Occipital lobe (tissue), 2 donors: ENCODE results near the gene AGBL5. TPM values are rescaled to one million over a fixed set of nuclear protein-coding genes. Genes with fewer than 3 reads are reported as not detected.

ENCODE experiments used
- DNase-seq: peaks from one replicate; lab custom pipeline; 2025; lab: John Stamatoyannopoulos, UW
- total RNA-seq: library from RNA; depleted of rRNA; stranded (reverse); fragments of >200 nt; gene quantifications from one replicate; pipeline ENCODE4 v1.2.3, GENCODE V29; 2014

AGBL5 gene
- 17.5 TPM for total RNA-seq

GRCh38 chr2:27050996-27051901 is at the start of gene AGBL5:
Gene AGBL5, plus strand, starts transcription at chr2:27051668. Its CDS starts 1,291 bp downstream, at chr2:27052959.
- DNase-seq = peak; percentile 89

GRCh38 chr2:27001950-27002349 is 49.5 kb upstream of the AGBL5 start:
- DNase-seq = no peak

- DNase-seq = no peak
Measured at GRCh38 chr2:27003007-27003406, 48.5 kb upstream of the AGBL5 start.

GRCh38 chr2:27003857-27004256 is 47.6 kb upstream of the AGBL5 start:
- no peak for DNase-seq

GRCh38 chr2:27006602-27007415 is 44.7 kb upstream of the AGBL5 start:
- DNase-seq = no peak

- no peak for DNase-seq
Measured at GRCh38 chr2:27007416-27008374, 43.8 kb upstream of the AGBL5 start.

- no peak for DNase-seq
Measured at GRCh38 chr2:27008678-27009077, 42.8 kb upstream of the AGBL5 start.

GRCh38 chr2:27009083-27009482 is 42.4 kb upstream of the AGBL5 start:
- DNase-seq = no peak

GRCh38 chr2:27009716-27010115 is 41.8 kb upstream of the AGBL5 start:
- DNase-seq = no peak

- no peak for DNase-seq
Measured at GRCh38 chr2:27010139-27010538, 41.3 kb upstream of the AGBL5 start.

- no peak for DNase-seq
Measured at GRCh38 chr2:27013738-27014137, 37.7 kb upstream of the AGBL5 start.

GRCh38 chr2:27014771-27015433 is 36.6 kb upstream of the AGBL5 start:
- no peak for DNase-seq

- DNase-seq = no peak
Measured at GRCh38 chr2:27016801-27017325, 34.6 kb upstream of the AGBL5 start.

- DNase-seq = no peak
Measured at GRCh38 chr2:27018142-27018541, 33.3 kb upstream of the AGBL5 start.

- no peak for DNase-seq
Measured at GRCh38 chr2:27019459-27019858, 32.0 kb upstream of the AGBL5 start.

GRCh38 chr2:27019931-27020855 is 31.3 kb upstream of the AGBL5 start:
- DNase-seq = no peak

GRCh38 chr2:27021253-27022049 is 30.0 kb upstream of the AGBL5 start:
- no peak for DNase-seq

GRCh38 chr2:27023740-27024139 is 27.7 kb upstream of the AGBL5 start:
- no peak for DNase-seq

GRCh38 chr2:27024188-27024587 is 27.3 kb upstream of the AGBL5 start:
- no peak for DNase-seq
